ENCODE data around the gene TPRX2. TPM values are rescaled to one million over a fixed set of nuclear protein-coding genes. Genes with fewer than 3 reads are reported as not detected.

TPRX2 gene
- polyA plus RNA-seq, 2 of the 4 experiments (the other 2 are of a cell fraction): not detected

DNA sequence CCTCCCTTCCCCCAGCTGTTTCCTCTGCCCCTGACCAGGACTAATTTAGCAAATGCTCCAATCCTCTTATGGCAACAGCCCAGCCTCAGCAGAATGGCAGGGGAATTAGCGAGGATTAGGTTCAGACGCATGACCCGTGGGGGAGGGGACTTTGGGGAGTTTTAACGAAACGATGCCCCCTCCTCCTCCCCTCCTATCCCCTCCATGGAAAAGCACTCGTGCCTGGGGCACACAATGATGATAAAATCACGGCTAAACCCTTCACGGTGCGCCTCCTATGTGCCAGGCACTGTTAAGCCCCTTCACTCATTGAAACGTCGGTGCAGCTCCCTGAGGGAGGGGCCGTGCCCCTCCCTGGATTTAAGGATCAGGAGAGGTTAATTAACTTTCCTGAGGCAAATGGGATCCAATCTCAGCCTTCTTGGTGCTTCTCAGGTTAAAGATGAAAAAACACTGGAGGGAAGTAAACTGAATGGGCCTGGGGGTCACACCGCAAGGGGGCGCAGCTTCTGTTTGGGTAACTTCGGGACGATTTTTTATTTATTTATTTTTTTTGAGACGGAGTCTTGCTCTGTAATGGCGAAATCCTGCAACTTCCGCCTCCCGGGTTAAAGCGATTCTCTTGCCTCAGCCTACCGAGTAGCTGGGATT is 10.1 kb upstream of the TPRX2 start:
- H3K27ac ChIP-seq: peak overlapping the region in 1 of 2 experiments; percentile 80; a peak in 3 of 6 replicates
- ChIA-PET CTCF (interaction anchor here (0.7 to 22.4 kb wide), 28 partner anchors 9 to 429 kb away, joined by 3 to 330 read pairs (median 4); partner anchors contain the start of gene CRX), POLR2A (interaction anchor here (0.6 kb wide), 1 partner anchor 1026 kb away, joined by 3 read pairs; no protein-coding TSS in a partner anchor)
- no peaks in the 10 kb centered on the region for H3K4me1 ChIP-seq
- peak overlapping the region; percentile 36 for H3K4me3 ChIP-seq
- no peaks in the 10 kb centered on the region for H3K9me3 ChIP-seq
- peak overlapping the region; percentile 59 for H3K4me2 ChIP-seq
- FAIRE-seq (peak; percentile 43), DNase-seq (ENCODE audit: low read depth in 1 of 2, low spot score in 1 of 2) (peak; percentile 47 to 82), ATAC-seq (peak; percentile 65 to 73; a peak in 5 of 6 replicates)
- WGBS (ENCODE audit: missing lambda C conversion rate): 4% methylated on average over 21 of the region's 22 CpGs
- TF ChIP-seq CHD4 (IDR thresholded peaks at IDR 0.05; ENCODE audit: borderline replicate concordance): no peak
- TF ChIP-seq TFCP2L1 (CRISPR knock-in tag; IDR thresholded peaks at IDR 0.05): no peak
- TF ChIP-seq SREBF2 (IDR thresholded peaks at IDR 0.05): no peak
- no peak for TF ChIP-seq HOXB5 (CRISPR knock-in tag; IDR thresholded peaks at IDR 0.05)
- TF ChIP-seq RFX5 (IDR thresholded peaks at IDR 0.05): no peak
- TF ChIP-seq TP53 (CRISPR knock-in tag; IDR thresholded peaks at IDR 0.05): no peak
- TF ChIP-seq POLR2A (IDR thresholded peaks at IDR 0.05; ENCODE audit: low read length): no peak
- TF ChIP-seq, protein P1, sequence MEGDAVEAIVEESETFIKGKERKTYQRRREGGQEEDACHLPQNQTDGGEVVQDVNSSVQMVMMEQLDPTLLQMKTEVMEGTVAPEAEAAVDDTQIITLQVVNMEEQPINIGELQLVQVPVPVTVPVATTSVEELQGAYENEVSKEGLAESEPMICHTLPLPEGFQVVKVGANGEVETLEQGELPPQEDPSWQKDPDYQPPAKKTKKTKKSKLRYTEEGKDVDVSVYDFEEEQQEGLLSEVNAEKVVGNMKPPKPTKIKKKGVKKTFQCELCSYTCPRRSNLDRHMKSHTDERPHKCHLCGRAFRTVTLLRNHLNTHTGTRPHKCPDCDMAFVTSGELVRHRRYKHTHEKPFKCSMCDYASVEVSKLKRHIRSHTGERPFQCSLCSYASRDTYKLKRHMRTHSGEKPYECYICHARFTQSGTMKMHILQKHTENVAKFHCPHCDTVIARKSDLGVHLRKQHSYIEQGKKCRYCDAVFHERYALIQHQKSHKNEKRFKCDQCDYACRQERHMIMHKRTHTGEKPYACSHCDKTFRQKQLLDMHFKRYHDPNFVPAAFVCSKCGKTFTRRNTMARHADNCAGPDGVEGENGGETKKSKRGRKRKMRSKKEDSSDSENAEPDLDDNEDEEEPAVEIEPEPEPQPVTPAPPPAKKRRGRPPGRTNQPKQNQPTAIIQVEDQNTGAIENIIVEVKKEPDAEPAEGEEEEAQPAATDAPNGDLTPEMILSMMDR (IDR thresholded peaks at IDR 0.05): peak; percentile 97
- no peak for TF ChIP-seq ZFP36 (IDR thresholded peaks at IDR 0.05; ENCODE audit: borderline replicate concordance, partially characterized antibody)
- no peak for TF ChIP-seq FOSL2 (IDR thresholded peaks at IDR 0.05)
- TF ChIP-seq FOSL2 (CRISPR knock-in tag; IDR thresholded peaks at IDR 0.05): no peak
- TF ChIP-seq SMC3 (IDR thresholded peaks at IDR 0.05): peak; percentile 45; the same call in 1 of the 3 replicates
- no peak for TF ChIP-seq CBX2 (IDR thresholded peaks at IDR 0.05; ENCODE audit: borderline replicate concordance, low read depth)
- no peak for TF ChIP-seq RCOR1 (IDR thresholded peaks at IDR 0.05; ENCODE audit: low read depth, low read length)
- TF ChIP-seq, protein P2, sequence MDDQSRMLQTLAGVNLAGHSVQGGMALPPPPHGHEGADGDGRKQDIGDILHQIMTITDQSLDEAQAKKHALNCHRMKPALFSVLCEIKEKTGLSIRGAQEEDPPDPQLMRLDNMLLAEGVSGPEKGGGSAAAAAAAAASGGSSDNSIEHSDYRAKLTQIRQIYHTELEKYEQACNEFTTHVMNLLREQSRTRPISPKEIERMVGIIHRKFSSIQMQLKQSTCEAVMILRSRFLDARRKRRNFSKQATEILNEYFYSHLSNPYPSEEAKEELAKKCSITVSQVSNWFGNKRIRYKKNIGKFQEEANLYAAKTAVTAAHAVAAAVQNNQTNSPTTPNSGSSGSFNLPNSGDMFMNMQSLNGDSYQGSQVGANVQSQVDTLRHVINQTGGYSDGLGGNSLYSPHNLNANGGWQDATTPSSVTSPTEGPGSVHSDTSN (IDR thresholded peaks at IDR 0.05): no peak
- TF ChIP-seq HDAC2 (IDR thresholded peaks at IDR 0.05): no peak
- peak in 1 of 2 experiments; percentile 38; a peak in 2 of 4 replicates for TF ChIP-seq CEBPB (IDR thresholded peaks at IDR 0.05)
- TF ChIP-seq KDM5A (IDR thresholded peaks at IDR 0.05): no peak
- no peak for TF ChIP-seq EHMT2 (IDR thresholded peaks at IDR 0.05; ENCODE audit: low read depth)
- peak; percentile 32 to 33; a peak in 4 of 5 replicates for TF ChIP-seq RAD21 (conservative IDR thresholded peaks at IDR 0.05 in 1 of 2, IDR thresholded peaks at IDR 0.05 in 1 of 2)
- no peak for TF ChIP-seq CHD2 (IDR thresholded peaks at IDR 0.05; ENCODE audit: low read length, partially characterized antibody)
- no peak for TF ChIP-seq POLR2AphosphoS2 (conservative IDR thresholded peaks at IDR 0.05; ENCODE audit: low read length)
- no peak for TF ChIP-seq JUN (IDR thresholded peaks at IDR 0.05)
- TF ChIP-seq, protein P3, sequence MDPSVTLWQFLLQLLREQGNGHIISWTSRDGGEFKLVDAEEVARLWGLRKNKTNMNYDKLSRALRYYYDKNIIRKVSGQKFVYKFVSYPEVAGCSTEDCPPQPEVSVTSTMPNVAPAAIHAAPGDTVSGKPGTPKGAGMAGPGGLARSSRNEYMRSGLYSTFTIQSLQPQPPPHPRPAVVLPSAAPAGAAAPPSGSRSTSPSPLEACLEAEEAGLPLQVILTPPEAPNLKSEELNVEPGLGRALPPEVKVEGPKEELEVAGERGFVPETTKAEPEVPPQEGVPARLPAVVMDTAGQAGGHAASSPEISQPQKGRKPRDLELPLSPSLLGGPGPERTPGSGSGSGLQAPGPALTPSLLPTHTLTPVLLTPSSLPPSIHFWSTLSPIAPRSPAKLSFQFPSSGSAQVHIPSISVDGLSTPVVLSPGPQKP (IDR thresholded peaks at IDR 0.05; ENCODE audit: low read depth, low read length): no peak

DNA sequence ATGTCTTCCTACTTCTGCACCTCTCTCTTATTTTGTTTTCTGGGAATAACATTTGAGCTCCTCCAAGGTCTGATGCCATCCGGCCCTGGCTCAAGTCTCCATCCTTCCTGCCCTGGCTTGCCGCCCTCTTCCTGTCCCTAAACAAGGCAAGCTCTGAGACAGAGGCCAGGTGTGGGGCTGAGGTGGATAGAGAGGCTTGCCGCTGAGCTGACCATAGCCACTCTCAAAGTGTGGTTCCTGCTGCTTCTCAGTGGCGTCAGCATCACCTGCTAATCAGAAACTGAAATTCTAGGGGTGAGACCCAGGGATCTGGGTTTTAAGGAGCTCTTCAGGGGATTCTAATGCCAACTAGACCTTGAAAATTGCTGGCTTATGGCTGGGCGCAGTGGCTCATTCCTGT is 6.0 kb upstream of the TPRX2 start:
- ChIA-PET POLR2A (no interaction called here), CTCF (interaction anchor here (0.8 to 22.4 kb wide), 5 partner anchors 13 to 416 kb away, joined by 3 to 330 read pairs (median 5); no protein-coding TSS in a partner anchor)
- H3K9me3 ChIP-seq: no peaks in the 10 kb centered on the region
- FAIRE-seq (no peak), ATAC-seq (no peak), DNase-seq (ENCODE audit: low read depth in 1 of 2, low spot score in 1 of 2) (no peak)
- TF ChIP-seq HDAC2 (IDR thresholded peaks at IDR 0.05) (no peak), SMC3 (IDR thresholded peaks at IDR 0.05) (no peak), KDM5A (IDR thresholded peaks at IDR 0.05) (no peak), CBX2 (IDR thresholded peaks at IDR 0.05; ENCODE audit: borderline replicate concordance, low read depth) (no peak), MYC (IDR thresholded peaks at IDR 0.05; ENCODE audit: borderline replicate concordance, low read length) (no peak), SREBF2 (IDR thresholded peaks at IDR 0.05) (no peak), MAZ (IDR thresholded peaks at IDR 0.05; ENCODE audit: borderline replicate concordance, low read depth, low read length) (no peak), RNF2 (IDR thresholded peaks at IDR 0.05; ENCODE audit: borderline replicate concordance, low read depth) (no peak)
- 65% methylated on average over 5 of the region's 5 CpGs for WGBS (ENCODE audit: missing lambda C conversion rate)
- peaks cover 2% of the 10 kb centered on the region for H3K4me1 ChIP-seq
- no peak overlapping the region for H3K4me3 ChIP-seq
- H3K4me2 ChIP-seq: no peak overlapping the region
- no peak overlapping the region for H3K27ac ChIP-seq
